ENCODE data around the gene LMTK2. TPM values are rescaled to one million over a fixed set of nuclear protein-coding genes. Genes with fewer than 3 reads are reported as not detected.

The LMTK2 gene
- total RNA-seq = 13.0 and 14.3 TPM in 2 replicates

- intact Hi-C loops (cut with micrococcal nuclease) = loop anchor here (1.0 to 2.0 kb wide), 7 partner anchors 27 to 234 kb away; partner anchors contain the start of genes ASNS and BRI3
These were observed at the start of gene LMTK2 for GRCh38 chr7:98106647-98107312. Gene LMTK2, plus strand, starts transcription at chr7:98106862. Its CDS starts 316 bp downstream, at chr7:98107178.

DNA sequence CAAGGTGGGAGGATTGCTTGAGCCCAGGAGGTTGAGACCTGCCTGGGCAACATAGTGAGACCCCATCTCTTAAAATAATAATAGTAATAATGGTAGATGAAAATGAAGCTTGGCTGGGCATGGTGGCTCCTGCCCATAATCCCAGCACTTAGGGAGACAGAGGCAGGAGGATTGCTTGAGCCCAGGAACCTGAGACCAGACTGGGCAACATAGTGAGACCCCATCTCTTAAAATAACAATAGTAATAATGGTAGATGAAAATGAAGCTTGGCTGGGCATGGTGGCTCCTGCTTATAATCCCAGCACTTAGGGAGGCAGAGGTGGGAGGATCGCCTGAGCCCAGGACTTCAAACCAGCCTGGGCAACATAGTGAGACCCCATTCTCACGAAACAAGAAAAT, 49.5 kb upstream of the LMTK2 start:
- intact Hi-C loops (cut with micrococcal nuclease) = no loop called here

DNA sequence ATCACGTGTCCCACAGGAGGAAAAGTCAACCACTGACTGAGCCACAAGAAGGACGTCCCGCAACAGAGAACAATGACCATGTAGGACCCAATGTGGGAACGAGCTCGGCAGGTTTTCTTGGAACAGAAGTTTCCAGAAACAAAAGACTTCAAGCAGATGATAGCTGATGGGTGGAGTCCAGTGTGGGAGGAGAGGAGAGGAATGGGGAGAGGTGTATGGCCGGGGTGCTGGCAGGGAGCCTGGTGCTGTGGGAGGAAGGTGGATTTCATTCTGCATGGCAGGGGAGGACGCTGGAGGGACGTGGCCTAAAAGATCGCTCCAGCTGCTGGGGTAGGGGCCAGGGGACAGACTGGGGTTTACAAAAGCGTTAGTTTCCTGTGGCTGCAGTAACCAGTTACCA, 48.5 kb upstream of the LMTK2 start:
- intact Hi-C loops (cut with micrococcal nuclease) = no loop called here

DNA sequence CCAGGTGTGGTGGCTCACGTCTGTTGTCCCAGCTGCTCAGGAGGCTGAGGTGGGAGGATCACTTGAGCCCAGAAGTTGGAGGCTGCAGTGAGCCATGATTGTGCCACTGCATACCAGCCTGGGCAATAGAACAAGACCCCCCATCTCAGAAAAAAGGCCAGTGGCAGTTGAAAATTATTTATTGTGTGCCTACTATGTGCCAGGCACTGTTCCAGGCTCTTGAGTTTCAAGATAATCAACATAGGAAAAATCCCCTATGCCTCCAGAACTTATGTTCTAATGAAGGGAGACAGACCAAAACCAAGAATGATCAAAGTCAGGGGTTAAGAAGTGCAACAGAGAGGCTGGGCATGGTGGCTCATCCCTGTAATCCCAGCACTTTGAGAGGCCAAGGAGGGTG, 42.4 kb upstream of the LMTK2 start:
- intact Hi-C loops (cut with micrococcal nuclease) = no loop called here

GRCh38 chr7:98066208-98066607, 40.5 kb upstream of the LMTK2 start:
- intact Hi-C loops (cut with micrococcal nuclease) = no loop called here

DNA sequence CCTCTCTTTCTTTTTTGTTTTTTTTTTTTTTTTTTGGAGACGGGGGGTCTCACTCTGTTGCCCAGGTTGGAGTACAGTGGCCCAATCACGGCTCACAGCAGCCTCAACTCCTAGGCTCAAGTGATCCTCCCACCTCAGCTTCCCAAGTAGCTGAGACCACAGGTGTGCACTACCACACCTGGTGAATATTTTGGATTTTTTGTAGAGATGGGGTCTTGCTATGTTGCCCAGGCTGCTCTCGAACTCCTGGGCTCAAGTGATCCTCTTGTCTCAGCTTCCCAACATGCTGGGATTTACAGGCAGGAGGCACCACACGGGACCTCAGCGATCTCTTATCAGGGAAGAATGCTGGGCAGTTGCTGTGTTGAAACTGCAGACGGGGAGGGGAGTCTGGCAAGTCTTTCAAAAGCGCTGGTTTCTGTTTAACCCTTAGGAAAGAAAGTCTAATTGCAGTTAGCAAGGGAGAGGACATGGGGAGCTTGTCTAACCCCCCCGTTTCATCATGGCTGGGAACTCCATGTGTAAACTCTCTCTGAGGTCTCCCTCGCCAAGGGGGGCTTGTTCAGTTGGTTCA, 39.6 kb upstream of the LMTK2 start:
- intact Hi-C loops (cut with micrococcal nuclease) = no loop called here

- intact Hi-C loops (cut with micrococcal nuclease) = no loop called here
These were observed 33.6 kb upstream of the LMTK2 start for GRCh38 chr7:98073047-98073446.

GRCh38 chr7:98075801-98076200, 30.9 kb upstream of the LMTK2 start:
- intact Hi-C loops (cut with micrococcal nuclease) = no loop called here

DNA sequence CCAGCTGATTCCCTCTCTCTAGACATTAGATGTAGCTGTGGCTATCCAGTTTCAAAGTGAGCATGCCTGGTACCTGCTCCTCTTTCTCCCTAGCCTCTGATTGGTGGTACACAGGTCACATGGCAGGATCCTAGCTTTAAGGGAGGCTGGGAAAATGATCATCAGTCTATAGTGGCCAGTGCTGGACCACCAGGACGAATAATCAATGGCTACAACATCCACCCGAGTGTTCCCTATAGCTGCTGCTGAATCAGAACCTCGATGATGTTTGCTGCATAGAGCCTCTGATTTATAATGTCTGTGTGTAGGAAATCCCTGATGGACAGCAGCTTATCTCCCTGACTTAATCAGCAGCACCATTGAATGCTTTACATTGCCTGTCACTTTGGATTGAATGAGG, 28.9 kb upstream of the LMTK2 start:
- intact Hi-C loops (cut with micrococcal nuclease) = no loop called here

DNA sequence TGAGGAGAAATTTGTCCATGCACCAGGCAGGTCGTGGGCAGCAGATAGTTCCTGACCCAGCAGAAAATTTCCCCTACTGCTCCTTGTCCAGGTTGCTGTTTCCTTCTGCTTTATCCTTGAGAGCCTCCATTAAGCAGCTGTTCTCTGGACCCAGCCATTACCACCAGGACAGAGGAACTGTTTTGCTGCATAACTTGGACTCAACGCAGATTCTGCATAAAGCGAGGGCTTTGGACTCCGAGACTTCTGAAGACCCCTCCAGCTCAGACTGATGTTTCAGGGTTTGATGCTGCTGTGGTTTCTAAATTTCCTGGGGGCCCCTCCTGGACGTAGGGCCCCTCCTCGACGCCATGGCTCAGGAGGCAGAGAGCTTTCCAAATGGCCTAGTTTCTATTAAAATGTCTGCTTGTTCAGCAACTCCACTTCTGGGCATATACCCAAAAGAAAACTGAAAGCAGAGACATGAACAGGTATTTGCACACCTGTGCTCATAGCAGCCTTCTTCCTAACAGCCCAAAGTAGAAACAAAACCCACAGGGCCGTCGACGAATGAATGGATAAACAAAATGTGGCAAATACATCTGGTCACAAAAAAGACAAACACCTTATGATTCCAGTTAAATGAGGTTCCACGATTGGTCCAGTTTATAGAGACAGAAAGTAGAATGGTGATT, 28.3 kb upstream of the LMTK2 start:
- intact Hi-C loops (cut with micrococcal nuclease) = no loop called here

DNA sequence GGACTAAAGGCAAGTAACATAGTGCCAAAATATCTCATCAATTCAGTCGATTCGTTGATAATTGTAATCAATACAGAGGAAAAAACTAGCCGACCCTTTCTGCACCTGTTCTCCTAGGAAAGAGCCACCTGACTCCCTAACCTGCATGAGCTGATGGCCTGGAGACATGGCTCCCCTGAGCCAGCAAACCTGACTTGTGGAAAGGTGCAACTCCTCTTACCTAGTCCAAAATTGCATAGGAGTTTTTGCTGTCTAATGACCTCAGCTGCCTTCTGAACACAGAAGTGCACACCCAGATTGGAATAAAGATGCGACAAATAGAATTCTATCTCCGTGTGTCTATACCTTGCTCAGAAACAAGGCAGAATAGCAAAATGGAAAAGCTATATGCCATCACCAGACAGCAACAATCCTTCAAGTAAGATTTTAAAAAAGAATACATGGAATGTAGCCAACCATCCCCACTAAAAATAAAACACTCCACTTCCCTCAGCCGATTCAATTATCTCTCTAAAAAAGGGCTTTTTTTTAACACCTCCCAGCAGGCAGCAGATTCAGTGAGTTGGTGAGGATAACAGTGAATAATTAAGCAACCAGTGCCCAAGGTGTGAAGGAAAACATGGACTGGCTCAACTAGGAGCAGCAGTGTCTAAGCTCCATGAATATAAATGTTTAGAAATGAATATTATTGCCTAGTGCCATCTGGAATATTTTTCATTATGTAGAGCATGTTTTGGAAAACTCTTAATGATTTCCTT, 26.6 kb upstream of the LMTK2 start:
- intact Hi-C loops (cut with micrococcal nuclease) = no loop called here

DNA sequence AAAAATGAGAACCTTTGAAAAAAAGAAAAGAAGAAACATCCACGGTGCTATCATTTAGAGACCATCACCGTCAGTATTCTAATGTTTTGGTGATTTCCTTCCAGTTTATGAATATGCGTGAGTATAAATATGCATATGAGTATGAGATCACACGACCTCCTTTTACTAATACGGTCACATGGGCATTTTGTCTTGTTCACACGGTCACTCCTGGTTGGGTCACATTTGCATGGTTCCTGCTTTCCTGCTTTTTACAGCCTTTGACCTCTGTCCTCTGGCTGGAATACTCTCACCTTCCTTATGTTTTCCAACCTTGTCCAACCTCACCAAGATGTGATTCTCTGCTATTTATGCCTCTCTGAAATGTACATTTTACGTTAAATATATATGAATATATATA, 25.3 kb upstream of the LMTK2 start:
- intact Hi-C loops (cut with micrococcal nuclease) = no loop called here

- intact Hi-C loops (cut with micrococcal nuclease) = no loop called here
These were observed 22.0 kb upstream of the LMTK2 start for GRCh38 chr7:98084631-98085030.

DNA sequence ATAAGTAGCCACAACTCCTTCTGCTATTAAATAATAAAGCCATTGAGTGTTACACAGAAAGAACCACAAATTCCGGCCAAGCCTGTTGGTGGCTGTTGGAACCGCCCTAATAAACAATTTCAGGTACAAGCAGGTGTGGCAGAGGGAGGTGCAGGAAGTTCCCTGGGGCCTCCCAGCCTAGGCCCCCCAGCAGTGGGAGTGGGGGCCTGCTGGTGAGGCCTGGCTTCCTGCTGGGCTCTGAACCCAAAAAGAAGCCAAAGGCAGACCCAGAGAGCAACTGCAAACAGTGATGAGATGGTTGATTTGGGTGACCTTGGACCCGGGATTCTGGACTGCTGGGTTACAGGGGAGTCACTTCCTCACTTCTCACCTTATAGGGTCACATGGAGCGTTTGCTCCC, 21.0 kb upstream of the LMTK2 start:
- intact Hi-C loops (cut with micrococcal nuclease) = no loop called here

DNA sequence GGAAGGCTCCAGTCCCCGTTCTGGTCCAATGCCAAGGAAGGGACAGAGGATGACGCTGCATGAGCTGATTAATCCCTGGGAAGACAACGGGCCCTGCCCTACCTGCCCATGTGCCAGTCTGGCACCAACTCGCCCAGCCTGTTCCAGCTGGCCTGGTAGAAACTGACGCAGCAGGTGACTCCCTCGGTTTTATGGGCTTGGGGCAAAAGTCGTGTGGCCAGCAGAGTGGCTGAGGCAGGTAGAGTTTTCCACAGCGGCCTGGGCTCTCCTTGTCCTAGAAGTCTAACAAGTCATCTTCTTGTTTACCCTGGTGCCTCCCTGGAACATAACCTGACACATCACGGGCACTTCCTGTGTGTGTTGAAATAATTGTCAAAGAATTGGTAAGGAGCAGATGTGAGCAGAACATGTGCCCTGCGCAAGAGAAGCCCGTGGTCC, 20.4 kb upstream of the LMTK2 start:
- intact Hi-C loops (cut with micrococcal nuclease) = no loop called here

DNA sequence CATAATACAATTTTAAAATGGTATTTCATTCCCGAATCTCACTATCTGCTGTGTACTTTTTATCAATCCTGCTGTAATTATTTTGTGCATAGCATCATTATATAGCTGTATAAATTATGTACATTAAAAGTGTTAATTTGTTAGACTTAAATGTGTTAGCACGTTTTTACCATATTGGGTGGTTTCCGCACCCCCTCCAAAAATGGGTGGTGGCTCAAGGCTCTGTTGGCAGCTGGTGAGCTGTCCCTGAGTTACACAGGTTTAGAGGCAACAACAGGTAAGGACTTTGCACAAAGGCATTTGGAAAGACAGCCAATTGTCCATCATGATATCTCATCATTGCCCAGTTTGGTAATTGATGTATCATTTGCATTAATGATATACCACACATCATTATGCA, 18.6 kb upstream of the LMTK2 start:
- intact Hi-C loops (cut with micrococcal nuclease) = no loop called here

GRCh38 chr7:98090116-98090515, 16.5 kb upstream of the LMTK2 start:
- intact Hi-C loops (cut with micrococcal nuclease) = no loop called here

GRCh38 chr7:98091061-98091460, 15.6 kb upstream of the LMTK2 start:
- intact Hi-C loops (cut with micrococcal nuclease) = no loop called here

DNA sequence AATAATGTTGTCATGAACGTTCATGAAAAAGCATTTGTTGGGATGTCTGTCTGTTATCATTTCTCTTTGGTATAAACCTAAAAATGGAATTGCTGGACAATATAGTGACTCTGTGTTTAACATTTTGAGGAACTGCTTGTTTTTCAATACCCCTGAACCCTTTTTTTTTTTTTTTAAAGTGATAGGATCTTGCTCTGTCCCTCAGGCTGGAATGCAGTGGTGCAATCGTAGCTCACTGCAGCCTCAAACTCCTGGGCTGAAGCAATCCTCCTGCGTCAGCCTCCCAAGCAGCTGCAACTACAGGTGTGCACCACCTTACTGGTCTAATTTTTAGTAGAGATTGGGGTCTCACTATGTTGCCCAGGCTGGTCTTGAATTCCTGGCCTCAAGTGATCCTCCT, 15.1 kb upstream of the LMTK2 start:
- intact Hi-C loops (cut with micrococcal nuclease) = no loop called here

GRCh38 chr7:98097042-98097645, 9.5 kb upstream of the LMTK2 start:
- intact Hi-C loops (cut with micrococcal nuclease) = no loop called here

DNA sequence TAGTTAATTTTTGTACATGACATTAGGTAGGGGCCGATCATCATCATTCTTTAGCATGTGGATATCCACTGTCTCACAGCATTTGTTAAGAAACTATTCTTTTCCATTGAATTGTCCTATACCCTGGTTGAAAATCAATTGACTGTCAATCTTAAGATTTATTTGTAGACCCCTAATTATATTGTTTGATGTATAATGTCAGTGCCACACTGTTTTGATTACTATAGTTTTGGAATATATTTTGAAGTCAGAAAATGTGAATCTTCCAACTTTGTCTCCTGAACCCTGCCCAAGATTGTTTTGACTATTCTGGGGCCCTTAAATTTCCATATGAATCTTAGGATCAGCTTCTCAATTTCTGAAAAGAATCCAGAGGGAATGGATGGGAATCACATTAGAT, 6.6 kb upstream of the LMTK2 start:
- intact Hi-C loops (cut with micrococcal nuclease) = no loop called here

GRCh38 chr7:98102170-98102569, 4.5 kb upstream of the LMTK2 start:
- intact Hi-C loops (cut with micrococcal nuclease) = no loop called here
